ENCODE measurements around the gene RGS19. TPM values are rescaled to one million over a fixed set of nuclear protein-coding genes. Genes with fewer than 3 reads are reported as not detected.
A peak's percentile ranks its signal among the peaks of the same experiment; 100 is the strongest.

The RGS19 gene
- total RNA-seq, 1 experiment from 2014 or later = 12.8 TPM

DNA sequence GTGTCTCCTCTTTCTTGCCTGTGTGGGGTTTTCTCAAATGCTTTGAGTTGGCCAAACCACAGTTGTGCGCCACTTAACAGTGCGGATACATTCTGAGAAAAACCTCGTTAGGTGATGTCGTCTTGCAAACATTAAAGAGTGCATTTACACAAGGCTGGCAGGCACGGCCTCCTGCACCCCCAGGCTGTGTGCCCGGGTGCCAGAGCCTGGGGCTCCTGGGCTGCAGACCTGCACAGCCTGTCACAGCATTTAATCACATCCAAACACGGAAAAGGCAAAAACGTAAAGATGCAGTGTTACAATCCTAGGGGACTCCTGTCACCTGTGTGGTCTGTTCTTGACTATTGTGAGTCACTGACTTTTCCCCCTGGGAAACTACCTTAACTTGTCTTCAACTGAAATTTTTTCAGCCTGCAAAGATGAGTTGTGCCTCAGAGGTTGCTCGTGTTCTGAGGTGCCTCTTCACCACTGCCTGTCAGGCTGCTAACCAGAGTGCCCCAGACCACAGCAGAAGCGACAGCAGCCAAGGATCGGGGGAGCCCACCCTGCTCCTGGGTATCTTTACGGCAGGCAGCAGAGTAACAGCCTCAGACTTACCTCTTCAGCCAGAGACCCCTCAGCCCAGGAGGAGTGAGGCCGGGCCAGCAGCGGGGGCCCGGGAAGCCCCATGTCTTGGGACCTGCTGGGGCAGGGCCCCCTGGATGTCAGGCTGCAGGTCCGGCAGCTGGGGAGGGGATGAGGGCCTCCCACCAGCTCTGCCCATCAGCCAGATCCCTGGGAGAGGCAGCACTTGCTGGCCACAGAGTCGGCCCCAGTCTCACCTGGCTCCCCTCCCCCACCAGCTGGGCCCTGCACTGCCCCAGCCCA lies 44.0 kb downstream of the RGS19 start:
- no CpG with 5 or more reads among the region's 17 CpGs for WGBS (ENCODE audit: extremely low coverage, insufficient read length, low lambda C conversion rate)
- H3K27ac ChIP-seq (ENCODE audit: insufficient read length, low read depth, low read length) = no peak overlapping the region

More for the DNA sequence above, 44.0 kb downstream of the RGS19 start:
- no peaks in the 10 kb centered on the region for H3K79me1 ChIP-seq (ENCODE audit: insufficient read depth, low read depth, low read length, poor library complexity, severe bottlenecking)
- no peak for DNase-seq
- Mint-ChIP-seq H3K9me3 (peaks cover 0 to 2% of the 10 kb centered on the region in 2 experiments; a peak in 1 of 5 replicates), H3K27ac (peak overlapping the region in 2 of 3 experiments; percentile 28 to 89; a peak in 1 of 7 replicates), H3K36me3 (ENCODE audit: insufficient read depth in 1 of 3, low read depth in 3 of 3) (peaks cover 8 to 39% (median 26%) of the 10 kb centered on the region in 3 experiments; a peak in 6 of 7 replicates), H3K27me3 (ENCODE audit: low read depth) (peaks cover 20% of the 10 kb centered on the region), H3K4me3 (peak overlapping the region in 1 of 2 experiments; percentile 38; a peak in 1 of 5 replicates), H3K4me1 (peaks cover 25% of the 10 kb centered on the region in 2 experiments)
- H3K56ac ChIP-seq (ENCODE audit: insufficient read length, low read depth, low read length) = no peak overlapping the region
- no peak overlapping the region for H2AK5ac ChIP-seq (ENCODE audit: insufficient read length, low read length)
- H3K14ac ChIP-seq (ENCODE audit: insufficient read depth, low read length) = no peak overlapping the region
- H3K79me2 ChIP-seq (ENCODE audit: insufficient read depth, low read length) = no peaks in the 10 kb centered on the region
- H3K4me1 ChIP-seq (ENCODE audit: insufficient read depth, low read length) = peaks cover 5% of the 10 kb centered on the region
- no peak for TF ChIP-seq CTCF (conservative IDR thresholded peaks at IDR 0.05)
- no peak overlapping the region for H4K8ac ChIP-seq (replicated peaks; ENCODE audit: insufficient read length, low read depth, low read length)
- no peak overlapping the region for H2BK15ac ChIP-seq (ENCODE audit: low read depth, low read length)
- no peak overlapping the region for H3K4ac ChIP-seq (ENCODE audit: low read depth, low read length)
- H2BK20ac ChIP-seq (ENCODE audit: low read depth, low read length, poor library complexity, severe bottlenecking) = no peak overlapping the region
- H2BK12ac ChIP-seq (ENCODE audit: insufficient read length, low read depth, low read length) = no peak overlapping the region
- peaks cover 11% of the 10 kb centered on the region for H3K23me2 ChIP-seq (ENCODE audit: insufficient read length, low read depth, low read length, poor library complexity, severe bottlenecking)
- H3T11ph ChIP-seq (ENCODE audit: low read length) = no peak overlapping the region
- no peaks in the 10 kb centered on the region for H3K9me3 ChIP-seq (ENCODE audit: control insufficient read depth, low read depth, low read length)
- no peak overlapping the region for H4K91ac ChIP-seq (ENCODE audit: insufficient read length, low read depth, low read length)
- H4K20me1 ChIP-seq (ENCODE audit: control insufficient read depth, insufficient read depth, insufficient read length) = no peaks in the 10 kb centered on the region
- no peak overlapping the region for H3K9ac ChIP-seq (ENCODE audit: extremely low read depth, insufficient read length, low read length)
- no peak overlapping the region for H3K4me2 ChIP-seq (ENCODE audit: insufficient read depth, insufficient read length, low read length)
- no peak overlapping the region for H4K5ac ChIP-seq (ENCODE audit: insufficient read length, low read depth, low read length)
- no peak overlapping the region for H2AFZ ChIP-seq (ENCODE audit: low read length)
- H3K18ac ChIP-seq (ENCODE audit: insufficient read length, low read depth, low read length) = no peak overlapping the region
- no peak overlapping the region for H2BK5ac ChIP-seq (ENCODE audit: insufficient read length, low read length)
- no peak overlapping the region for H2BK120ac ChIP-seq (ENCODE audit: low read depth, low read length, poor library complexity, severe bottlenecking)
- H3K23ac ChIP-seq (ENCODE audit: insufficient read length, low read depth, low read length) = no peak overlapping the region
- peaks cover under 1% of the 10 kb centered on the region; the same call in 1 of the 2 replicates for H3K27me3 ChIP-seq (ENCODE audit: insufficient read depth, low read length)

Measured in H9 (cell line).